T-helper 22 cell (primary cell): Measurements from ENCODE around the gene CCL4L2.
"Not testable (repeated sequence)": the region's sequence is repeated elsewhere in the genome, so short reads cannot be mapped to it uniquely, and the experiment has no call there.

Experiments used
- DNase-seq: peaks from one replicate; pipeline ENCODE4 v3.0.0-alpha.2; 2020; ENCODE audit warnings: low read depth

The CCL4L2 gene

GRCh38 chr17:36221581-36222100, 10.8 kb downstream of the CCL4L2 start:
- DNase-seq: not testable (repeated sequence)

- DNase-seq: not testable (repeated sequence)
Measured at GRCh38 chr17:36222967-36223366, 12.1 kb downstream of the CCL4L2 start.

- DNase-seq: not testable (repeated sequence)
Measured at GRCh38 chr17:36229644-36230043, 18.8 kb downstream of the CCL4L2 start.

- not testable (repeated sequence) for DNase-seq
Measured at GRCh38 chr17:36242046-36242445, 31.2 kb downstream of the CCL4L2 start.
